ENCODE results near the gene MAP4K3. TPM values are rescaled to one million over a fixed set of nuclear protein-coding genes. Genes with fewer than 3 reads are reported as not detected.
A peak's percentile ranks its signal among the peaks of the same experiment; 100 is the strongest.

The MAP4K3 gene
- total and polyA plus RNA-seq, 10 of the 15 experiments (the other 5 are each of a cell fraction or from before 2014, with no cell fraction given) = 0.04 to 0.95 (median 0.21) TPM; not detected in 1

DNA sequence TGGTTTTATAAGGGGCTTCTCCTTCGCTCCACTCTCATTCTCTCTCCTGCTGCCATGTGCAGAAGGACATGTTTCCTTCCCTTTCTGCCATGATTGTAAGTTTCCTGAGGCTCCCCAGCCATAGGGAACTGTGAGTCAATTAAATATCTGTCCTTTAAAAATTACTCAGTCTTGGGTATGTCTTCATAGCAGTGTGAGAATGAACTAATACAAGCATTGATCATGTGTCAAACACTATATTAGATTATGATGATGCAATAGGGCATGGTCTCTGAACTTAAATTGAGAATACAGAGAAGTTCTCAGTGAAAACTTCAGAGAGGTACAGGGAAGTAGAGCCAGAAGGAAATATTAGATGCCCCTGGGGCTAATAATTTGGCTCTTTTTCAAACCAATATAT is 5.9 kb upstream of the MAP4K3 start:
- 92% methylated on average over 1 of the region's 1 CpG for WGBS (ENCODE audit: insufficient coverage, insufficient replicate concordance, low lambda C conversion rate, missing lambda C conversion rate)
- FAIRE-seq = no peak

GRCh38 chr2:39437522-39438296 is 624 bp upstream of the MAP4K3 start:
- Histone ChIP-seq H3K4me3 (peak overlapping the region; percentile 67), H3K27me3 (replicated peaks in 1 of 2; ENCODE audit: control insufficient read depth in 2 of 2, insufficient read depth in 2 of 2, low read length in 1 of 2) (peaks cover 0 to 1% of the 10 kb centered on the region in 2 experiments; a peak in 1 of 4 replicates), H4K20me1 (ENCODE audit: control insufficient read depth, insufficient read depth) (no peaks in the 10 kb centered on the region), H3K9ac (ENCODE audit: control insufficient read depth, insufficient read depth, low read length) (peak overlapping the region; percentile 82), H3K9me3 (replicated peaks; ENCODE audit: control insufficient read depth, insufficient read depth, low read length) (no peaks in the 10 kb centered on the region; the same call in 2 of the 3 replicates), H3K4me2 (ENCODE audit: control insufficient read depth, insufficient read depth) (peak overlapping the region; percentile 87), H3K27ac (ENCODE audit: control insufficient read depth, insufficient read depth) (peak overlapping the region; percentile 71), H2AFZ (ENCODE audit: control insufficient read depth, low read depth, low read length) (peak overlapping the region; percentile 91), H3K79me2 (ENCODE audit: control insufficient read depth, insufficient read depth, low read length) (peaks cover 22% of the 10 kb centered on the region), H3K4me1 (ENCODE audit: control insufficient read depth, insufficient read depth, low read length) (no peaks in the 10 kb centered on the region), H3K36me3 (ENCODE audit: control insufficient read depth in 2 of 2, insufficient read depth in 2 of 2, low read length in 1 of 2) (no peaks in the 10 kb centered on the region)
- DNase-seq (ENCODE audit: low read depth, low spot score) = no peak
- intact Hi-C loops (cut with micrococcal nuclease; ENCODE audit: unreplicated experiment) (no loop called here), in situ Hi-C loops (cut with MboI) (no loop called here)
- RAD21 ChIA-PET (ENCODE audit: unreplicated experiment) = interaction anchor here (1.1 to 1.4 kb wide), 3 partner anchors 57 to 60 kb away, joined by 3 to 6 read pairs (median 3); no protein-coding TSS in a partner anchor
- 14% methylated on average over 28 of the region's 28 CpGs for WGBS (ENCODE audit: insufficient coverage, insufficient replicate concordance, low lambda C conversion rate, missing lambda C conversion rate)
- CTCF ChIA-PET = interaction anchor here (1.1 to 1.3 kb wide), 2 partner anchors 156 to 252 kb away, joined by 3 to 4 read pairs; no protein-coding TSS in a partner anchor
- no peak for FAIRE-seq
- POLR2A ChIA-PET = no interaction called here
- ATAC-seq = peak; percentile 54
- SMC1A ChIA-PET (ENCODE audit: uncharacterized antibody, unreplicated experiment) = interaction anchor here (1.1 kb wide), 1 partner anchor 343 kb away, joined by 3 read pairs; no protein-coding TSS in a partner anchor
- TSS peak; percentile 76 for BruUV-seq (replicated peaks)
- TF ChIP-seq BHLHE40 (IDR thresholded peaks at IDR 0.05; ENCODE audit: borderline replicate concordance in 1 of 2, low read depth in 2 of 2, low read length in 1 of 2) (peak; percentile 52 to 66; a peak in 2 of 4 replicates), ESRRA (IDR thresholded peaks at IDR 0.05; ENCODE audit: low read length) (no peak), PKNOX1 (IDR thresholded peaks at IDR 0.05) (peak; percentile 56), POLR2A (IDR thresholded peaks at IDR 0.05; ENCODE audit: low read depth, low read length) (peak; percentile 52), SIN3A (IDR thresholded peaks at IDR 0.05; ENCODE audit: low read depth, low read length) (no peak), JUND (IDR thresholded peaks at IDR 0.05; ENCODE audit: low read depth, low read length) (no peak), IKZF2 (IDR thresholded peaks at IDR 0.05) (peak in 1 of 2 experiments; percentile 14; a peak in 2 of 4 replicates), CEBPB (IDR thresholded peaks at IDR 0.05; ENCODE audit: borderline replicate concordance in 1 of 2, low read depth in 2 of 2, low read length in 2 of 2) (no peak), NBN (IDR thresholded peaks at IDR 0.05) (no peak), POLR2AphosphoS5 (IDR thresholded peaks at IDR 0.05; ENCODE audit: low read length) (0 out of 2 replicates have a peak, but pooled peaks have one; percentile 57), SUPT20H (IDR thresholded peaks at IDR 0.05; ENCODE audit: borderline replicate concordance, control insufficient read depth, low read depth, low read length) (no peak), ASH2L (IDR thresholded peaks at IDR 0.05; ENCODE audit: borderline replicate concordance, low read depth) (0 out of 2 replicates have a peak, but pooled peaks have one; percentile 14), IKZF1 (conservative IDR thresholded peaks at IDR 0.05) (0 out of 2 replicates have a peak, but pooled peaks have one; percentile 11)
- TF ChIP-seq, protein P1, sequence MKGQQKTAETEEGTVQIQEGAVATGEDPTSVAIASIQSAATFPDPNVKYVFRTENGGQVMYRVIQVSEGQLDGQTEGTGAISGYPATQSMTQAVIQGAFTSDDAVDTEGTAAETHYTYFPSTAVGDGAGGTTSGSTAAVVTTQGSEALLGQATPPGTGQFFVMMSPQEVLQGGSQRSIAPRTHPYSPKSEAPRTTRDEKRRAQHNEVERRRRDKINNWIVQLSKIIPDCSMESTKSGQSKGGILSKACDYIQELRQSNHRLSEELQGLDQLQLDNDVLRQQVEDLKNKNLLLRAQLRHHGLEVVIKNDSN (IDR thresholded peaks at IDR 0.05; ENCODE audit: borderline replicate concordance, extremely low read length, insufficient read depth, low read depth, low read length) = peak; percentile 41

More for the DNA sequence above, 5.9 kb upstream of the MAP4K3 start:
- Histone ChIP-seq H3K27ac (ENCODE audit: control insufficient read depth, insufficient read depth) (no peak overlapping the region), H3K4me1 (ENCODE audit: control insufficient read depth, insufficient read depth, low read length) (no peaks in the 10 kb centered on the region), H3K79me2 (ENCODE audit: control insufficient read depth, insufficient read depth, low read length) (no peaks in the 10 kb centered on the region), H3K36me3 (ENCODE audit: control insufficient read depth in 2 of 2, insufficient read depth in 2 of 2, low read length in 1 of 2) (no peaks in the 10 kb centered on the region), H3K9me3 (replicated peaks; ENCODE audit: control insufficient read depth, insufficient read depth, low read length) (no peaks in the 10 kb centered on the region; the same call in 2 of the 3 replicates), H2AFZ (ENCODE audit: control insufficient read depth, low read depth, low read length) (no peak overlapping the region), H3K4me2 (ENCODE audit: control insufficient read depth, insufficient read depth) (no peak overlapping the region), H3K9ac (ENCODE audit: control insufficient read depth, insufficient read depth, low read length) (no peak overlapping the region), H3K4me3 (no peak overlapping the region), H4K20me1 (ENCODE audit: control insufficient read depth, insufficient read depth) (no peaks in the 10 kb centered on the region), H3K27me3 (replicated peaks in 1 of 2; ENCODE audit: control insufficient read depth in 2 of 2, insufficient read depth in 2 of 2, low read length in 1 of 2) (0 out of 4 replicates have a peak, but pooled peaks cover 0 to 1% of the 10 kb centered on the region in 2 experiments)
- ChIA-PET POLR2A (no interaction called here), SMC1A (ENCODE audit: uncharacterized antibody, unreplicated experiment) (no interaction called here), CTCF (no interaction called here), RAD21 (ENCODE audit: unreplicated experiment) (no interaction called here)
- no peak for TF ChIP-seq NR2C2 (IDR thresholded peaks at IDR 0.05; ENCODE audit: borderline replicate concordance, control insufficient read depth, insufficient read length, low read depth)
- DNase-seq (ENCODE audit: low read depth, low spot score) = no peak
- intact Hi-C loops (cut with micrococcal nuclease; ENCODE audit: unreplicated experiment) = no loop called here
- in situ Hi-C loops (cut with MboI) = no loop called here
- BruUV-seq (replicated peaks) = no TSS peak
- no peak for ATAC-seq
